GM12878 (cell line): ENCODE data around the gene TFCP2. TPM values are rescaled to one million over a fixed set of nuclear protein-coding genes. Genes with fewer than 3 reads are reported as not detected.

ENCODE experiments used
- ASH2L ChIP-seq: fragments of 300-600, 200-600 bp; sonication (generic); IDR thresholded peaks from 2 replicates; pipeline ENCODE4 v1.6.1; 2017; ENCODE audit warnings: low read depth, mild to moderate bottlenecking, borderline replicate concordance
- ATF3 ChIP-seq: IDR thresholded peaks from 2 replicates; pipeline ENCODE4 v1.6.1; 2011; ENCODE audit warnings: low read depth, mild to moderate bottlenecking, low read length, moderate library complexity, borderline replicate concordance; ENCODE audit errors: extremely low read depth
- BRCA1 ChIP-seq: IDR thresholded peaks from 2 replicates; pipeline ENCODE4 v1.6.1; 2011; ENCODE audit warnings: low read depth, low read length, improper control_type of control experiment
- CBX3 ChIP-seq: fragments of 200-600 bp; sonication (generic); IDR thresholded peaks from 2 replicates; pipeline ENCODE4 v1.6.1; 2016; ENCODE audit warnings: low read depth, borderline replicate concordance
- CTCF ChIP-seq, 3 experiments: IDR thresholded peaks in 2 of 3; conservative IDR thresholded peaks in 1 of 3; 2 replicates each; pipeline ENCODE4 v1.5.1; 2011; ENCODE audit warnings: low read depth in 3 of 3, low read length in 3 of 3, mild to moderate bottlenecking in 3 of 3, control low read depth in 2 of 3, moderate library complexity in 2 of 3, inconsistent platforms in 1 of 3, mixed read lengths in 1 of 3; ENCODE audit not compliant: control insufficient read depth in 2 of 3, insufficient read depth in 1 of 3; ENCODE audit errors: extremely low read depth in 1 of 3
- CUX1 ChIP-seq: IDR thresholded peaks from 2 replicates; pipeline ENCODE4 v1.6.1; 2012; ENCODE audit warnings: improper control_type of control experiment, low read depth, low read length; ENCODE audit not compliant: insufficient replicate concordance
- JUNB ChIP-seq: IDR thresholded peaks from 2 replicates; pipeline ENCODE4 v1.6.1; 2016; ENCODE audit warnings: antibody characterized with exemption, mild to moderate bottlenecking
- NR2C1 ChIP-seq: fragments of 450-650 bp; IDR thresholded peaks from 2 replicates; pipeline ENCODE4 v1.6.1; 2017; ENCODE audit warnings: antibody characterized with exemption, mild to moderate bottlenecking, moderate library complexity
- PKNOX1 ChIP-seq: fragments of 450-650 bp; IDR thresholded peaks from 2 replicates; pipeline ENCODE4 v1.6.1; 2016; ENCODE audit warnings: mild to moderate bottlenecking
- POU2F2 ChIP-seq: IDR thresholded peaks from 3 replicates; pipeline ENCODE4 v1.6.1; 2011; ENCODE audit warnings: low read depth, mild to moderate bottlenecking, low read length, borderline replicate concordance
- RBBP5 ChIP-seq: fragments of 200-600 bp; sonication (generic); conservative IDR thresholded peaks from 2 replicates; pipeline ENCODE4 v1.6.1; 2016
- STAT3 ChIP-seq: IDR thresholded peaks from 2 replicates; pipeline ENCODE4 v1.6.1; 2011; ENCODE audit warnings: low read depth, low read length, improper control_type of control experiment
- USF1 ChIP-seq: IDR thresholded peaks from 2 replicates; pipeline ENCODE4 v1.6.1; 2011; ENCODE audit warnings: borderline replicate concordance, low read depth, mild to moderate bottlenecking, moderate library complexity, mixed read lengths, low read length; ENCODE audit not compliant: insufficient read depth; ENCODE audit errors: extremely low read length
- ZBTB11 ChIP-seq: fragments of 450-650 bp; formaldehyde crosslinking; IDR thresholded peaks from 2 replicates; pipeline ENCODE4 v1.5.0; 2022; ENCODE audit warnings: mild to moderate bottlenecking, missing genetic modification characterization
- ZNF217 ChIP-seq: fragments of 450-650 bp; IDR thresholded peaks from 2 replicates; pipeline ENCODE4 v1.6.1; 2017; ENCODE audit warnings: antibody characterized with exemption, mild to moderate bottlenecking
- polyA plus RNA-seq, 11 experiments: library from polyadenylated mRNA; depleted of rRNA in 4 of 11; unstranded in 6 of 11; stranded (reverse) in 5 of 11; fragments of >200 nt; fragmentation: Nextera tagmentation in 4 of 11; fragmentation: Illumina TruSeq in 1 of 11; extraction: Ambion mirVana in 4 of 11; extraction: Trizol in 1 of 11; gene quantifications; 1 replicate in 1 of 11; 2 replicates in 10 of 11; pipeline versions ENCODE4 v1.2.1 to v1.2.3, GENCODE V29; 2011 to 2016; ENCODE audit warnings: inconsistent platforms in 2 of 11, missing spikeins in 2 of 11, low read depth in 1 of 11
- total RNA-seq, 4 experiments: library from RNA; depleted of rRNA in 3 of 4; stranded (reverse); fragments of >200 nt in 3 of 4; fragmentation: Illumina TruSeq in 1 of 4; extraction: Trizol in 1 of 4; gene quantifications; 2 replicates each; pipeline versions ENCODE4 v1.2.1 to v1.2.3, GENCODE V29; 2013 to 2021

The TFCP2 gene
- total and polyA plus RNA-seq, 10 of the 15 experiments (the other 5 are each of a cell fraction or from before 2014, with no cell fraction given), result 5.8 to 29.7 (median 14.2) TPM

GRCh38 chr12:51083126-51083833 lies 89.7 kb downstream of the TFCP2 start, which contains the start of gene CSRNP2 (continued):
- TF ChIP-seq PKNOX1, result no peak
- no peak for TF ChIP-seq ZBTB11 (CRISPR knock-in tag)
- no peak for TF ChIP-seq ASH2L
- TF ChIP-seq CTCF (IDR thresholded peaks at IDR 0.05 in 2 of 3, conservative IDR thresholded peaks at IDR 0.05 in 1 of 3; ENCODE audit: control insufficient read depth in 2 of 3, extremely low read depth in 1 of 3, insufficient read depth in 1 of 3, low read depth in 3 of 3, low read length in 3 of 3), result peak in 1 of 3 experiments; percentile 26; a peak in 2 of 6 replicates
- TF ChIP-seq CUX1, result no peak
- TF ChIP-seq RBBP5, result no peak
- no peak for TF ChIP-seq CBX3
- TF ChIP-seq ZNF217, result 0 out of 2 replicates have a peak, but pooled peaks have one; percentile 26
- TF ChIP-seq STAT3, result no peak
- no peak for TF ChIP-seq JUNB
- peak; percentile 82 for TF ChIP-seq NR2C1
- TF ChIP-seq POU2F2, result peak; percentile 96
- no peak for TF ChIP-seq BRCA1
- TF ChIP-seq USF1, result no peak
- TF ChIP-seq ATF3, result no peak
